Endometrium (tissue), 2 donors: ENCODE measurements around the gene MOV10L1.

Experiments used
- FAIRE-seq: peaks from 2 replicates; lab custom pipeline; 2012; peaks lifted over from hg19 to GRCh38; lab: Jason Lieb, UNC
- donor health status: control.
- donor health status: control.

The MOV10L1 gene

GRCh38 chr22:50089682-50090411, at the start of gene MOV10L1:
MOV10L1 (plus strand) TSS chr22:50090006; CDS start chr22:50090089, 83 bp downstream.
- no peak for FAIRE-seq

- FAIRE-seq: no peak
Observed at GRCh38 chr22:50040717-50041116, 49.1 kb upstream of the MOV10L1 start.

GRCh38 chr22:50041361-50042065, 48.3 kb upstream of the MOV10L1 start:
- FAIRE-seq: no peak

GRCh38 chr22:50044485-50045118, 45.2 kb upstream of the MOV10L1 start:
- FAIRE-seq: no peak

- FAIRE-seq: no peak
Observed at GRCh38 chr22:50045211-50046018, 44.4 kb upstream of the MOV10L1 start.

GRCh38 chr22:50046019-50046415, 43.8 kb upstream of the MOV10L1 start:
- FAIRE-seq: no peak

- no peak for FAIRE-seq
Observed at GRCh38 chr22:50046481-50047245, 43.1 kb upstream of the MOV10L1 start.

- FAIRE-seq: no peak
Observed at GRCh38 chr22:50047346-50047745, 42.5 kb upstream of the MOV10L1 start.

- FAIRE-seq: no peak
Observed at GRCh38 chr22:50048061-50048765, 41.6 kb upstream of the MOV10L1 start.

GRCh38 chr22:50048836-50049235, 41.0 kb upstream of the MOV10L1 start:
- no peak for FAIRE-seq

- FAIRE-seq: no peak
Observed at GRCh38 chr22:50049299-50050195, 40.3 kb upstream of the MOV10L1 start.

- no peak for FAIRE-seq
Observed at GRCh38 chr22:50051930-50052329, 37.9 kb upstream of the MOV10L1 start.

GRCh38 chr22:50053861-50054260, 35.9 kb upstream of the MOV10L1 start:
- no peak for FAIRE-seq

GRCh38 chr22:50056214-50056972, 33.4 kb upstream of the MOV10L1 start:
- no peak for FAIRE-seq

- no peak for FAIRE-seq
Observed at GRCh38 chr22:50057278-50058060, 32.3 kb upstream of the MOV10L1 start.

GRCh38 chr22:50058061-50058905, 31.5 kb upstream of the MOV10L1 start, which contains the start of gene TTLL8:
TTLL8 (minus strand) TSS chr22:50058298.
- FAIRE-seq: no peak
